ENCODE measurements around the gene LRBA. TPM values are rescaled to one million over a fixed set of nuclear protein-coding genes. Genes with fewer than 3 reads are reported as not detected.

Gene LRBA
- total RNA-seq, 1 experiment from 2014 or later: 77.4 TPM

DNA sequence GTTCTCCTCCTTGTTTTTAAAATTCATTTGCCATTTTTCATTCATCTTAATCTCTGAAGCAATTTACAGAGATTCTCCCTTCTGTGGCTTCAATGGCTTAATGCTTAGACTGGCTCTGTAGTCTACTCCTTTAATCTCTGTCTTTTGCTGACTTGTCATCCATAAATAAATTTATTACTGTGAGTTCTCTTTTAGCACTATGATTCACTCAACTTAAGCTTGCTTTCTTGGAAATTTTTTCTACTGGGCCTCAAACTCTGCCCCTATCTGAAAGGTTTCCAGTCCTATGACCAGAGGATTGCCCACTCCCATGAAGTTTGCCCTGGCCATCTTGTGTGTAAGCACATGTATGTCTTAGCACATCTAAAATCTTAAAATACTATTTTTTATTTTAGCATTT lies 685.7 kb downstream of the LRBA start:
- no TSS peak for BruUV-seq (replicated peaks)
- no peaks in the 10 kb centered on the region for H3F3A ChIP-seq (ENCODE audit: insufficient read depth, low read depth)
- H4K20me1 ChIP-seq (ENCODE audit: insufficient read depth): no peaks in the 10 kb centered on the region
- no peaks in the 10 kb centered on the region for H3K4me1 ChIP-seq (replicated peaks; ENCODE audit: insufficient read depth)
- ChIA-PET POLR2A (ENCODE audit: unreplicated experiment) (interaction anchor here (0.6 kb wide), 1 partner anchor 773 kb away, joined by 3 read pairs; no protein-coding TSS in a partner anchor), CTCF (no interaction called here)
- intact Hi-C loops (cut with micrococcal nuclease; ENCODE audit: unreplicated experiment): no loop called here
- H2AFZ ChIP-seq: no peak overlapping the region
- no peaks in the 10 kb centered on the region for H3K9me2 ChIP-seq (ENCODE audit: insufficient read depth)
- no peak for DNase-seq
- H3K79me2 ChIP-seq (ENCODE audit: low read depth): no peaks in the 10 kb centered on the region
- no peak overlapping the region for H3K4me3 ChIP-seq
- no peaks in the 10 kb centered on the region for H3K9me3 ChIP-seq (ENCODE audit: insufficient read depth, low read depth)
- no peaks in the 10 kb centered on the region for H3K36me3 ChIP-seq (ENCODE audit: low read depth)
- H3K4me2 ChIP-seq: no peak overlapping the region
- no peak overlapping the region for H3K27ac ChIP-seq
- TF ChIP-seq, protein P1, sequence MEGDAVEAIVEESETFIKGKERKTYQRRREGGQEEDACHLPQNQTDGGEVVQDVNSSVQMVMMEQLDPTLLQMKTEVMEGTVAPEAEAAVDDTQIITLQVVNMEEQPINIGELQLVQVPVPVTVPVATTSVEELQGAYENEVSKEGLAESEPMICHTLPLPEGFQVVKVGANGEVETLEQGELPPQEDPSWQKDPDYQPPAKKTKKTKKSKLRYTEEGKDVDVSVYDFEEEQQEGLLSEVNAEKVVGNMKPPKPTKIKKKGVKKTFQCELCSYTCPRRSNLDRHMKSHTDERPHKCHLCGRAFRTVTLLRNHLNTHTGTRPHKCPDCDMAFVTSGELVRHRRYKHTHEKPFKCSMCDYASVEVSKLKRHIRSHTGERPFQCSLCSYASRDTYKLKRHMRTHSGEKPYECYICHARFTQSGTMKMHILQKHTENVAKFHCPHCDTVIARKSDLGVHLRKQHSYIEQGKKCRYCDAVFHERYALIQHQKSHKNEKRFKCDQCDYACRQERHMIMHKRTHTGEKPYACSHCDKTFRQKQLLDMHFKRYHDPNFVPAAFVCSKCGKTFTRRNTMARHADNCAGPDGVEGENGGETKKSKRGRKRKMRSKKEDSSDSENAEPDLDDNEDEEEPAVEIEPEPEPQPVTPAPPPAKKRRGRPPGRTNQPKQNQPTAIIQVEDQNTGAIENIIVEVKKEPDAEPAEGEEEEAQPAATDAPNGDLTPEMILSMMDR (conservative IDR thresholded peaks at IDR 0.05): no peak
- TF ChIP-seq EZH2 (IDR thresholded peaks at IDR 0.05; ENCODE audit: low read depth): no peak
- H3K27me3 ChIP-seq (ENCODE audit: insufficient read depth, low read depth): no peaks in the 10 kb centered on the region

DNA sequence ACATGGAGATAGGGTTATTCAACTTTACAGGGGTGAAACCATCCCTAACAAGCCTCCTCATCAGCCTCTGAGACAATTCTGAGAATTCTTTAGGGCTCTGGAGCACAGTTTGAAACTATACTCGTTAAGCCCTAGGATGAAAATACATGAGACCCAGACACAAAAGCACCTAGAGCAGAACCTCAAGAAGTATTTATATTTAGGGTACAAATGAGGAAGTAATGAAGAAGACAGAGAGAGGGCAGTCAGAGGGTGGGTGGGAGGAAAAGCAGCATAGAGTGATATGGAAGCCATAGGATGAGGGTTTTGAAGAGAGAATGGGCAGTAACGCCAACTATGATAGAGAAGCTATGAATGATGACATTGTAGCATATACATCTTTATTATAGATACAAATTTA lies 686.6 kb downstream of the LRBA start:
- no TSS peak for BruUV-seq (replicated peaks)
- Histone ChIP-seq H4K20me1 (ENCODE audit: insufficient read depth) (no peaks in the 10 kb centered on the region), H3K4me1 (replicated peaks; ENCODE audit: insufficient read depth) (no peaks in the 10 kb centered on the region), H2AFZ (no peak overlapping the region), H3K27me3 (ENCODE audit: insufficient read depth, low read depth) (no peaks in the 10 kb centered on the region), H3K27ac (no peak overlapping the region), H3K4me2 (no peak overlapping the region), H3K36me3 (ENCODE audit: low read depth) (no peaks in the 10 kb centered on the region), H3K79me2 (ENCODE audit: low read depth) (no peaks in the 10 kb centered on the region), H3K9me2 (ENCODE audit: insufficient read depth) (no peaks in the 10 kb centered on the region), H3K9me3 (ENCODE audit: insufficient read depth, low read depth) (no peaks in the 10 kb centered on the region), H3K4me3 (no peak overlapping the region), H3F3A (ENCODE audit: insufficient read depth, low read depth) (no peaks in the 10 kb centered on the region)
- intact Hi-C loops (cut with micrococcal nuclease; ENCODE audit: unreplicated experiment): no loop called here
- POLR2A ChIA-PET (ENCODE audit: unreplicated experiment): no interaction called here
- TF ChIP-seq EZH2 (IDR thresholded peaks at IDR 0.05; ENCODE audit: low read depth): no peak
- TF ChIP-seq, protein P1 (conservative IDR thresholded peaks at IDR 0.05): no peak
- CTCF ChIA-PET: no interaction called here
- DNase-seq: no peak

DNA sequence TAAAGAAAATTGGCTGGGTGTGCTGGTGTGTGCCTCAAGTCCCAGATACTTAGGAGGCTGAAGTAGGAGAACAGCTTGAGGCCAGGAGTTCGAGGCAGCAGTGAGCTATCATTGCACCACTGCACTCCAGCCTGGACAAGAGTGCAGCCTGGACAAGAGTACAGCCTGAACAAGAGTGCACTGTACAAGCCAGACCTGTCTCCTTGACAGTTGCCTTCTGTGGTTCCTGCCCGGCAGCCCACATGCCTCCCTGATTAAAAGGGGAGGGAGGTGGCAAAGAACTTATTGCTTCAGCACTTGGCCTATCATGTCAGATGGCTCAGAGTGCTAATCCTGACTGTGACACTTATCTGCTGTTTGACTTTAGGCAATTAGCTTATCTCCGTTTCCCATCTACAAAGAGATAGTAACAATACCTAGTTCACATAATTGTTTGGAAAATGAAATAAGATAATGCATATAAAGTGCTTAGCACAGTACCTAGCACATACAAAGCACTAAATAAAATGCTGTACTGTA lies 687.8 kb downstream of the LRBA start:
- BruUV-seq (replicated peaks): no TSS peak
- Histone ChIP-seq H2AFZ (no peak overlapping the region), H3K4me2 (no peak overlapping the region), H3F3A (ENCODE audit: insufficient read depth, low read depth) (no peaks in the 10 kb centered on the region), H3K9me2 (ENCODE audit: insufficient read depth) (no peaks in the 10 kb centered on the region), H3K36me3 (ENCODE audit: low read depth) (no peaks in the 10 kb centered on the region), H3K27ac (no peak overlapping the region), H3K4me3 (no peak overlapping the region), H4K20me1 (ENCODE audit: insufficient read depth) (no peaks in the 10 kb centered on the region), H3K4me1 (replicated peaks; ENCODE audit: insufficient read depth) (no peaks in the 10 kb centered on the region), H3K9me3 (ENCODE audit: insufficient read depth, low read depth) (no peaks in the 10 kb centered on the region), H3K27me3 (ENCODE audit: insufficient read depth, low read depth) (no peaks in the 10 kb centered on the region), H3K79me2 (ENCODE audit: low read depth) (no peaks in the 10 kb centered on the region)
- intact Hi-C loops (cut with micrococcal nuclease; ENCODE audit: unreplicated experiment): no loop called here
- CTCF ChIA-PET: interaction anchor here (0.6 kb wide), 1 partner anchor 82 kb away, joined by 5 read pairs; no protein-coding TSS in a partner anchor
- DNase-seq: no peak
- TF ChIP-seq EZH2 (IDR thresholded peaks at IDR 0.05; ENCODE audit: low read depth): no peak
- TF ChIP-seq, protein P1 (conservative IDR thresholded peaks at IDR 0.05): no peak
- POLR2A ChIA-PET (ENCODE audit: unreplicated experiment): no interaction called here

Measured in PC-9 (cell line).